Measurements from ENCODE around the gene SEPTIN2. TPM values are rescaled to one million over a fixed set of nuclear protein-coding genes. Genes with fewer than 3 reads are reported as not detected.

SEPTIN2 gene
- total RNA-seq, 1 donor from 2014 or later, result 460 TPM

DNA sequence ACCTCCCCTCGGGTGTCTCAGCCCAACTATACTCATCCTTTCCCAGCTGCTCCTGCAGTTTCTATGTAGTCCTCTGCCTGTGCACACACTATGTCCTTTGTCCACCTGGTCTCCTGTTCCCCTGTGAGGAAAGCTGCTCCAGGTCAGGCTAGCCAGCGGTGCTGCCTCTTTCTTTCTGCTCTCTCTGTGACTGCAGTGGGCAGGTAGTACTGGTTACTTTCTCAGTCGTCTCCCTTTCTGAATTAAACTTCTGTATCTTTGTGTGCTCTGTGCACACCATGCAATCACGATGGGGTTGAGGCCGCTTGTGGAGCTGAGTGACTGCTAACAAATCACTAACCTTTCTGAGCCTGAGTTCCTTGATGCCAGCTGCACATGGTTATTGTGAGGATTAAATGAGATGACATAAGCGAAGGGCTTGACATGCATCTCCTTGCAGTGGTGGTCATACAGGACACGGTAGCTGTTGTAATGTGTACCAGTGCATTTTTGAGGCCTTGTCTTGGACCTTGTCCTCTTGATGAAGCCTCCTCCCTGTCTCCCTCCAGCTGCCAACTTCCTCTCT is 43.8 kb downstream of the SEPTIN2 start:
- H3K9me3 Mint-ChIP-seq (ENCODE audit: low read depth), result no peaks in the 10 kb centered on the region
- H3K27me3 Mint-ChIP-seq, result no peaks in the 10 kb centered on the region
- H3K4me3 Mint-ChIP-seq (ENCODE audit: low read depth), result peak overlapping the region; percentile 50
- DNase-seq (ENCODE audit: low spot score, unreplicated experiment), result no peak
- TF ChIP-seq CTCF (IDR thresholded peaks at IDR 0.05; ENCODE audit: unreplicated experiment), result no peak
- peak overlapping the region; percentile 2 for H3K27ac Mint-ChIP-seq
- peaks cover 32% of the 10 kb centered on the region for H3K4me1 Mint-ChIP-seq (ENCODE audit: low read depth)
- H3K36me3 Mint-ChIP-seq (ENCODE audit: insufficient read depth), result peaks cover under 1% of the 10 kb centered on the region

DNA sequence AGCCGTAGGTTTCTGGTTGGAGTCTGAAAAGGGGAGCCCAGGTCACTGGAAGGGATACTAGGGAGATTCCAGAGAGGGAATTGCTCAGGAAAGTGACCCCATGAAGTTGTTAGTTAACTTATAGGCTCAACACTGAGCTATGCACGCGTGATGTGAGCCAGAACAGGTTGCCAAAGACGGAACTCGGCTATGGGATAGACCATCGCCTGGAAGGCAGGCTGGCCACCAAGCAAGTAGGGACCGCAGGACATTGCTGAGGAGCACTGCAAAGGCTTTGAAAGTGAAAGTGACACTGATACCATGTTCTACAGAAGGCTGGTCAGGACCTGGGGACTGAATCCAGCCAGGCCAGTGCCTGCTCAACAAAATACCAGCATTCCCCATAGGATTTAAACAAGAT is 47.7 kb downstream of the SEPTIN2 start:
- Mint-ChIP-seq H3K27ac (no peak overlapping the region), H3K9me3 (ENCODE audit: low read depth) (no peaks in the 10 kb centered on the region), H3K4me3 (ENCODE audit: low read depth) (no peak overlapping the region), H3K36me3 (ENCODE audit: insufficient read depth) (no peaks in the 10 kb centered on the region), H3K4me1 (ENCODE audit: low read depth) (peaks cover 20% of the 10 kb centered on the region), H3K27me3 (no peaks in the 10 kb centered on the region)
- no peak for DNase-seq (ENCODE audit: low spot score, unreplicated experiment)
- no peak for TF ChIP-seq CTCF (IDR thresholded peaks at IDR 0.05; ENCODE audit: unreplicated experiment)

DNA sequence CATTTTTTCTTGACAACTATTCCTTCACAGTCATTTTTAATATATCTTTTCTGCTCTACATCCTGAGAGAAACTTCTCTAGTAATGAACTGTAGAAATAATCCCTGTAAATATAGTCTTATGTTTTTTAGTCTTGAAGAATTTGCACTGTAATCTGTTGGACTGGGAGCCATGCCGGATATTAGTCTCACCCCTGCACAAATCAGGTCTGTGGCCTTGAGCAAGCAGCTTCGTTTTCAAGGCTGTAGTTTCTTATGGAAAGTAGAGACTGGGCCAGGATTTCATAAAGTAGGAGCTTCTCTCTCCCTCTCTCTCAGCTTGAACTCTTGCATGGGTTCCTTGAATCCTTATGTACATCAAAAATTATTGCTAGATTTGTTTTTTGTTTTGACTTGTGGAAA is 49.1 kb downstream of the SEPTIN2 start:
- Mint-ChIP-seq H3K9me3 (ENCODE audit: low read depth) (no peaks in the 10 kb centered on the region), H3K27me3 (no peaks in the 10 kb centered on the region), H3K36me3 (ENCODE audit: insufficient read depth) (no peaks in the 10 kb centered on the region), H3K27ac (no peak overlapping the region), H3K4me1 (ENCODE audit: low read depth) (peaks cover 15% of the 10 kb centered on the region), H3K4me3 (ENCODE audit: low read depth) (no peak overlapping the region)
- DNase-seq (ENCODE audit: low spot score, unreplicated experiment), result no peak
- TF ChIP-seq CTCF (IDR thresholded peaks at IDR 0.05; ENCODE audit: unreplicated experiment), result no peak

DNA sequence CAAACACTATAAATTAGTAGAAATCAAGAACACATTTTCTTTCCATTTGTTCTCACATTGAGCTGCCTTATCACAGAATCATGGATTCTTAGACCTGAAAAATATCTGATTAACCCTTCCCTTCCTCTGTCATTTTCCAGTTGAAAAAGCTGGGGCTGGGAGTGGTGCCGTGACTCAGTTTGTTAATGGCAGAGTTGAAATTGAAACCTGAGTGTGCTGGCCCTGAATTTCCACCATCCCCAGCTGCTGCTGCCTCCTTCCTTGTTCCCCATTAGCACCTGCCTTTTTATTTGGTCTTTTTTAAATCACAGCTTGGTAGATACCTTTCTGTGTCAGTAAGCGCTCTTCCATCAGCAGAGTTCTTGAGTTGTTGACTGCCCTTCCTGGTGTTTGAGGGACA is 51.0 kb downstream of the SEPTIN2 start:
- no peak for TF ChIP-seq CTCF (IDR thresholded peaks at IDR 0.05; ENCODE audit: unreplicated experiment)
- peaks cover 15% of the 10 kb centered on the region for H3K4me1 Mint-ChIP-seq (ENCODE audit: low read depth)
- H3K27me3 Mint-ChIP-seq, result no peaks in the 10 kb centered on the region
- no peak for DNase-seq (ENCODE audit: low spot score, unreplicated experiment)
- H3K9me3 Mint-ChIP-seq (ENCODE audit: low read depth), result no peaks in the 10 kb centered on the region
- peak overlapping the region; percentile 53 for H3K27ac Mint-ChIP-seq
- H3K36me3 Mint-ChIP-seq (ENCODE audit: insufficient read depth), result no peaks in the 10 kb centered on the region
- H3K4me3 Mint-ChIP-seq (ENCODE audit: low read depth), result no peak overlapping the region

- Mint-ChIP-seq H3K27ac (no peak overlapping the region), H3K27me3 (no peaks in the 10 kb centered on the region), H3K36me3 (ENCODE audit: insufficient read depth) (no peaks in the 10 kb centered on the region), H3K4me1 (ENCODE audit: low read depth) (peaks cover 28% of the 10 kb centered on the region), H3K4me3 (ENCODE audit: low read depth) (no peak overlapping the region), H3K9me3 (ENCODE audit: low read depth) (no peaks in the 10 kb centered on the region)
- no peak for DNase-seq (ENCODE audit: low spot score, unreplicated experiment)
- TF ChIP-seq CTCF (IDR thresholded peaks at IDR 0.05; ENCODE audit: unreplicated experiment), result no peak
Observed at GRCh38 chr2:241368643-241369042, 52.9 kb downstream of the SEPTIN2 start.
